CD4-positive, alpha-beta T cell (primary cell): ENCODE data around the gene SLC16A11. TPM values are rescaled to one million over a fixed set of nuclear protein-coding genes. Genes with fewer than 3 reads are reported as not detected.
"Not testable (repeated sequence)": the region's sequence is repeated elsewhere in the genome, so short reads cannot be mapped to it uniquely, and the experiment has no call there.

Experiments
- ATAC-seq: fragments of 200-7000 bp; cut with Tn5 transposase; one replicate; pipeline ENCODE4 v1.10.0; 2022; ENCODE audit warnings: mild to moderate bottlenecking; ENCODE audit not compliant: poor library complexity
- CTCF ChIA-PET: fragments of 350-600 bp; sonication (Branson Sonifier 250); formaldehyde crosslinking; loops from one replicate; lab custom pipeline; 2021; ENCODE audit warnings: antibody characterized with exemption, inconsistent platforms; lab: Charles Lee
- POLR2A ChIA-PET: fragments of 350-600 bp; sonication (Branson Sonifier 250); formaldehyde crosslinking; loops from one replicate; lab custom pipeline; 2021; ENCODE audit warnings: antibody characterized with exemption, inconsistent platforms; lab: Charles Lee
- DNase-seq, 14 experiments: peaks; one replicate each; pipeline ENCODE4 v3.0.0-alpha.2; 2013 to 2020; ENCODE audit warnings: mixed read lengths in 2 of 14
- H3K27ac ChIP-seq, 2 donors: one replicate each; pipeline versions ENCODE4 v1.5.1 to v1.7.0; 2013; ENCODE audit warnings: low read length in 2 of 2, low read depth in 1 of 2, mild to moderate bottlenecking in 1 of 2
- H3K27me3 ChIP-seq, 2 experiments: 1 replicate in 1 of 2; 2 replicates in 1 of 2; pipeline versions ENCODE4 v1.6.1 to v1.7.0; 2013; ENCODE audit warnings: low read length in 2 of 2, control low read depth in 1 of 2, mild to moderate bottlenecking in 1 of 2, moderate library complexity in 1 of 2; ENCODE audit not compliant: insufficient read depth in 2 of 2, control insufficient read depth in 1 of 2
- H3K36me3 ChIP-seq: one replicate; pipeline ENCODE4 v1.6.1; 2013; ENCODE audit warnings: low read length, control low read depth; ENCODE audit not compliant: insufficient read depth
- H3K4me1 ChIP-seq: one replicate; pipeline ENCODE4 v1.6.1; 2013; ENCODE audit warnings: low read length, control low read depth; ENCODE audit not compliant: insufficient read depth
- H3K4me3 ChIP-seq: one replicate; pipeline ENCODE4 v1.5.1; 2013; ENCODE audit warnings: mild to moderate bottlenecking, low read length, moderate library complexity
- H3K9me3 ChIP-seq, 2 experiments: 1 replicate in 1 of 2; 2 replicates in 1 of 2; pipeline versions ENCODE4 v1.6.1 to v1.7.0; 2013; ENCODE audit warnings: low read length in 2 of 2, mild to moderate bottlenecking in 2 of 2, control low read depth in 1 of 2, moderate library complexity in 1 of 2; ENCODE audit not compliant: control insufficient read depth in 1 of 2, insufficient read depth in 1 of 2
- H3K27ac Mint-ChIP-seq: one replicate; pipeline ENCODE4 v1.8.0; 2020; ENCODE audit warnings: mixed read lengths
- H3K27me3 Mint-ChIP-seq: one replicate; pipeline ENCODE4 v1.8.0; 2021; ENCODE audit warnings: mixed read lengths
- H3K36me3 Mint-ChIP-seq: one replicate; pipeline ENCODE4 v1.8.0; 2021; ENCODE audit warnings: low read depth, mixed read lengths
- H3K4me1 Mint-ChIP-seq: one replicate; pipeline ENCODE4 v1.8.0; 2021; ENCODE audit warnings: low read depth, mixed read lengths
- H3K4me3 Mint-ChIP-seq: one replicate; pipeline ENCODE4 v1.8.0; 2020; ENCODE audit warnings: mild to moderate bottlenecking, mixed read lengths
- H3K9me3 Mint-ChIP-seq: one replicate; pipeline ENCODE4 v1.8.0; 2020; ENCODE audit warnings: mixed read lengths
- CTCF ChIP-seq: fragments of 200-600 bp; IDR thresholded peaks from one replicate; pipeline ENCODE4 v1.8.0; 2022; ENCODE audit warnings: antibody characterized with exemption, mild to moderate bottlenecking
- intact Hi-C, 2 experiments: fragments of 100-400 bp; cut with DNase I in 1 of 2; cut with micrococcal nuclease in 1 of 2; formaldehyde crosslinking; loops; one replicate each; pipeline versions ENCODE4 v1.15.1 to v1.9.0; 2023 to 2025; cut with DNase I, micrococcal nuclease
- total RNA-seq, 174 experiments: library from RNA in 2 of 174; stranded (reverse) in 2 of 174; gene quantifications; one replicate each; pipeline ENCODE4 v1.2.3 and lab custom pipeline; 2021 to 2026

Gene SLC16A11
- total RNA-seq, 2 experiments from 2014 or later, result 1.1 to 1.4 TPM

DNA sequence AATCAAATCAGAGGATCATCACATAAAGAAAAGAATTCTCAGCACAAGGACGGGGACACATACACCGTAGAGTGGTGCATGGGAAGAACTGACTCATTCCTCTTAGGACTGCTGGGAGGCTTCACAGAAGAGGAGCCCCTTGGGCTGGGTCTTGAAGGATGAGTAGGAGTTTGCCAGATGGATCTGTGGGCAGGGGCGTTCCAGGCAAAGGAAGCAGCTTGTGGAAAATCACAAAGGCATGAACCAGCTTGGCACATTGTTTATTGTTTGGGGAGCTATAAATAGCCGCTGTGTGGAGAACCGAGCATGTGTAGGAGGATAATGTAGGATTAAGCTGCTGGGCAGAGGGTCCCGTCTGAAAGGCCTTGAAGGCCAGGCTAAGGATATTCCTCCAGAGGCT is 5.1 kb upstream of the SLC16A11 start:
- H3K36me3 Mint-ChIP-seq, result no peaks in the 10 kb centered on the region
- TF ChIP-seq CTCF, result no peak
- ChIA-PET POLR2A (interaction anchor here (0.8 kb wide), 1 partner anchor 13 kb away, joined by 4 read pairs; the partner anchor contains the start of gene SLC16A13), CTCF (interaction anchor here (2.1 kb wide), 1 partner anchor 87 kb away, joined by 10 read pairs; no protein-coding TSS in a partner anchor)
- Histone ChIP-seq H3K27me3 (no peaks in the 10 kb centered on the region), H3K4me1 (peaks cover 24% of the 10 kb centered on the region), H3K4me3 (no peak overlapping the region), H3K9me3 (no peaks in the 10 kb centered on the region), H3K36me3 (no peaks in the 10 kb centered on the region), H3K27ac (no peak overlapping the region)
- DNase-seq, result no peak
- no peaks in the 10 kb centered on the region for H3K9me3 Mint-ChIP-seq
- H3K27ac Mint-ChIP-seq, result no peak overlapping the region
- no peaks in the 10 kb centered on the region for H3K27me3 Mint-ChIP-seq
- intact Hi-C loops, result loop anchor here (5.0 to 10.0 kb wide), 6 partner anchors 233 to 636 kb away; partner anchors contain the start of genes FGF11 (in 1 of the 2), KCTD11 (in 1 of the 2), MPDU1 (in 1 of the 2) and SLC2A4 (in 1 of the 2)
- ATAC-seq, result no peak
- peaks cover 30% of the 10 kb centered on the region for H3K4me1 Mint-ChIP-seq
- H3K4me3 Mint-ChIP-seq, result no peak overlapping the region

- no peaks in the 10 kb centered on the region for H3K9me3 Mint-ChIP-seq
- H3K4me1 Mint-ChIP-seq, result peaks cover 39% of the 10 kb centered on the region
- H3K4me3 Mint-ChIP-seq, result peak overlapping the region; percentile 59
- ATAC-seq (no peak), DNase-seq (no peak)
- peak overlapping the region; percentile 55 for H3K4me3 ChIP-seq
- H3K27ac ChIP-seq, result peak overlapping the region in 1 of 2 donors; percentile 69
- H3K36me3 Mint-ChIP-seq, result no peaks in the 10 kb centered on the region
- no peak for TF ChIP-seq CTCF
- no peaks in the 10 kb centered on the region for H3K36me3 ChIP-seq
- intact Hi-C loops, result loop anchor here (2.0 to 10.0 kb wide), 7 partner anchors 129 to 637 kb away; partner anchors contain the start of genes FGF11 (in 1 of the 2), KCTD11 (in 1 of the 2), MPDU1 (in 1 of the 2) and SLC2A4 (in 1 of the 2)
- CTCF ChIA-PET, result interaction anchor here (0.9 to 2.1 kb wide), 4 partner anchors 83 to 130 kb away, joined by 3 to 10 read pairs (median 6); no protein-coding TSS in a partner anchor
- peak overlapping the region; percentile 94 for H3K27ac Mint-ChIP-seq
- POLR2A ChIA-PET, result no interaction called here
- peaks cover 0 to 7% of the 10 kb centered on the region in 2 experiments for H3K9me3 ChIP-seq
- H3K4me1 ChIP-seq, result peaks cover 38% of the 10 kb centered on the region
- H3K27me3 Mint-ChIP-seq, result no peaks in the 10 kb centered on the region
- H3K27me3 ChIP-seq, result peaks cover 0 to 5% of the 10 kb centered on the region in 2 experiments
These were observed 3.7 kb upstream of the SLC16A11 start for GRCh38 chr17:7047566-7047965.

DNA sequence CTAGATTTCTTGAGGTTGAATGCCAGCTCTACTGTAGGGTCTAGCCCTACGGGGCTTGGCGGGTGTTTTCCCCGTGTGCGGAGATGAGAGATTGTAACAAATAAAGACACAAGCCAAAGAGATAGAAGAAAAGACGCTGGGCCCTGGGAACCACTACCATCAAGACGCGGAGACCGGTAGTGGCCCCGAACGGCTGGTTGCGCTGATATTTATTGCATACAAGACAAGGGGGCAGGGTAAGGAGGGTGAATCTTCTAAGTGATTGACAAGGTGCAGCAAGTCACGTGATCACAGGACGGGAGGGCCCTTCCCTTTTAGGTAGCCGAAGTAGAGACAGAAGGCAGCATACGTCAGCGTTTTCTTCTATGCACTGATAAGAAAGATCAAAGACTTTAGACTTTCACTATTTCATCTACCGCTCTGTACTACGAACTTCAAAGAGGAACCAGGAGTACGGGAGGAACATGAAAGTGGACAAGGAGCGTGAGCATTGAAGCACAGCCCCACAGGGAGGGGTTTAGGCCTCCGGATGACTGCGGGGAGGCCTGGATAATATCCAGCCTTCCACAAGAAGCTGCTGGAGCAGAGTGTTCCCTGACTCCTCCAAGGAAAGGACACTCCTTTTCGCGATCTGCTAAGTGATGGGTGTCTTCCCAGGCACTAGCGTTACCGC is 3.0 kb upstream of the SLC16A11 start:
- H3K36me3 Mint-ChIP-seq, H3K27me3 Mint-ChIP-seq, H3K27me3 ChIP-seq, H3K36me3 ChIP-seq, H3K9me3 Mint-ChIP-seq, H3K9me3 ChIP-seq: not testable (repeated sequence)
- ATAC-seq (peak; percentile 30), DNase-seq (peak; percentile 52 to 94 (median 68))
- H3K27ac ChIP-seq, result peak overlapping the region; percentile 64 to 69
- POLR2A ChIA-PET, result interaction anchor here (0.7 to 2.6 kb wide), 15 partner anchors 8 to 640 kb away, joined by 3 to 65 read pairs (median 8); partner anchors contain the start of genes ACADVL, DLG4, GABARAP and POLR2A
- Mint-ChIP-seq H3K4me3 (peak overlapping the region; percentile 90), H3K4me1 (peaks cover 40% of the 10 kb centered on the region), H3K27ac (peak overlapping the region; percentile 94)
- intact Hi-C loops, result loop anchor here (1.0 to 10.0 kb wide), 9 partner anchors 85 to 638 kb away; partner anchors contain the start of genes FGF11 (in 1 of the 2), KCTD11 (in 1 of the 2), MPDU1 (in 1 of the 2) and SLC2A4 (in 1 of the 2)
- CTCF ChIA-PET, result interaction anchor here (0.8 to 2.9 kb wide), 13 partner anchors 12 to 542 kb away, joined by 3 to 77 read pairs (median 6); partner anchors contain the start of genes GABARAP and SLC16A13
- H3K4me3 ChIP-seq, result peak overlapping the region; percentile 55
- peaks cover 45% of the 10 kb centered on the region for H3K4me1 ChIP-seq
